OCI-LY7 (cell line): ENCODE results near the gene ETV1.

Experiments used
- CTCF ChIP-seq: fragments of 200-600 bp; sonication (generic); conservative IDR thresholded peaks from 2 replicates; pipeline ENCODE4 v1.5.1; 2014; ENCODE audit warnings: mild to moderate bottlenecking, antibody characterized with exemption, low read length, moderate library complexity, mixed read lengths
- EZH2phosphoT487 ChIP-seq: fragments of 200-600 bp; sonication (generic); IDR thresholded peaks from 2 replicates; pipeline ENCODE4 v1.6.1; 2018; ENCODE audit warnings: low read depth, borderline replicate concordance, mild to moderate bottlenecking, mixed run types, antibody characterized with exemption, low read length, moderate library complexity, mixed read lengths

GRCh38 chr7:14023342-14023741 lies 33.9 kb upstream of the ETV1 start:
- TF ChIP-seq CTCF: no peak
- no peak for TF ChIP-seq EZH2phosphoT487
